GM19463 (cell line): Measurements from ENCODE around the gene THSD4.

Experiments
- ATAC-seq: cut with Tn5 transposase; IDR thresholded peaks from one replicate; pipeline ENCODE4 v1.9.1; 2021; ENCODE audit warnings: mild to moderate bottlenecking, moderate library complexity; ENCODE audit not compliant: unreplicated experiment

The THSD4 gene

DNA sequence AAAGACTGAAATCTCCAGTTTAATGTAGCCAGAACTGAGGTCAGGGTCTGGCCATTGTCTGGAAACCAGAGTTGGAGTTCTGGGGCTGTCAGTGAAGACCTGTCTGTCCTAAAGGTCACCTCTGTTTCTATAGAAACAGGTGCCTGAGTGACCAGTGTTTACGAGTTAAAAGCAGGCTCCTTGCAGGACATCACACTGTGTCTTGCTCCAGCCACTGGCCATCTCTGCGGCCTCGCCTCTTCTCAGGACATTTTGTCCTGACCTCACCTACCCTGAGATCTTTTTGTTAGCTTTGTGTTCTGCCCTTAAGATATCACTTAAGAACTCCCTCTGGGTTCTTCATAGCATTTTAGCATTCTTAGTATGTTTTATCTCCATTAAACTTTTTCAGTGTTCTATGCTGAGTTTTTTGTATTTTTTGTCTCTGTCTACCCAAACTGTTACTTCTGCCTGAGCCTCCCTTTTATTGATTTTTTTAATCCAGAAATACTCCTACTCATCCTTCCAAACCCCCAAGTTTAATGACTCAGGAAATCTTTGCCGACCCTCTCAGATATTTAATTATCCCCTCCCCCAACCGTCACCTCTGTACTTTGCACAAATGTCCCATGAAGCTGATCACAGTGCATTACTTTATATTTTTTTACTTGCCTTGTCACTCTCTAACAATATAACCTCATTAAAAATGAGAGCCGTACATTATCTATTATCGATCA, 223.7 kb downstream of the THSD4 start:
- ATAC-seq, result no peak

DNA sequence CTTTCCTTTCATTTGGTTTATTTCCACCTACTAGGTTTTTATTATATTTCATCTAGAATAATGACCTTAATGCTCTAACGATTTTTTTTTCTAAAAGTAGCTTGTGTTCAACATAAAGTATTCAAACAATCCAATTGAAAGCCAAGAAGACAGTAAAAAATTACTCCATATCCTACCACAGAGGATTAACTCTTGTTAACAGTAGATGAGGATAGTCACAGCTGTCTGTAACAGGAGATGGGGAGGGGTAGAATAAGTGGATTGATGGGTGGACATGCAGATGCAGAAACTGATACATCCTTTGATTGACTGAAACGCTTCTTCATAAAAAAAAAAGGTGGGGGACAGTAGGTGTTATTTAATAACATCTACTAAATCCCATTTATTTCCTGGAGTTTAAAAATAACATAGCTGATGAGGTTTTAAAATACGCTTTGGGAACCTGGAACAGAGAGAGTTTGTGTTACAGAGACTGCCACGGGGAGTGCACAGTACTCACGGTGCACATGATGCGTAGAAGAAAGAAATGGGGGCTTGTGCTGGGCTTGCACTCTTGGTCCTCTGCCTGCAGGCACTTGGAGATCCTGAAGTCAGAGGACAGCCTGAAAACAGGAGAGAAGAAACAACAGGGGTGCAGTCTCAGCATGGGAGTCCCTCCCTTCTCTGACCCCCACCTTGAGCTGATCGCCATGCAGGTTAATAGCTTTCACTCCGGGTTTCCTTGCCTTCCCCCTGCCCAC, 226.7 kb downstream of the THSD4 start:
- no peak for ATAC-seq

DNA sequence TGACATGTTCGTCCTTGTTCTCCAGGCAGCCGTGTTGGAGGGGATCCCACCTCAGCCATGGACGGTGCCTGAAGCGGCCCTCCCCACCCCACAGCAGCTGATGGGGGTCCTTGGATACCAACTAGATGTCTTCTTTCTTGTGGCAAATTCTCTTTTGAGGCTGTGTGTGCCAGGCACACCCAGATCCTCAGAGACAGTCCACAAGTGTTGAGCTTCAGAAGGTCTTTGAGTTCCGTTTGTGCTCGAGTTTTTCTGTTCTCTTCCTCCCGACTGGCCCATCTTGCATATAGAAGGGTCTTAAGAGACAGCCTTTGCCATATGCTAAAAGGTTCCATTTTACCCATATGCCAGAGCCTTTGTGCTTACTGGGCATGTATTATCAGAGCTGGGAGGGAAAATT, 227.4 kb downstream of the THSD4 start:
- no peak for ATAC-seq

DNA sequence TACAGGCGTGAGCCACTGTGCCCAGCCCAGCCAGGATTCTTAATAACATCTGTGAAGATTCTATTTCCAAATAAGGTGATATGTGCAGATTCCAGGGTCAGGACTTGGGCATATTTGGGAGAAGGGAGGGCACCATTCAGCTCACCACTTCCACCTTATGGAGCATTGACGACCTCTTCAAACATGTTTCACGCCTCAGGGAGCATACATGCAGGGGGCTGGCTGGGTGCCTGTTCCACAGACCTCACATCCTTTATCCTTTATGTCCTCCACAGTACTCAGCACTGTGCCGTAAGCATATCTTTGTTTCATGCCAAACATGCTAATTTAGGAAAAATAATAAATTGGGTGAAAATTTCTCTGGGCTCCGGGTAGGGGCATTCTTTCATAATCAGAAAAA, 229.0 kb downstream of the THSD4 start:
- ATAC-seq, result no peak

DNA sequence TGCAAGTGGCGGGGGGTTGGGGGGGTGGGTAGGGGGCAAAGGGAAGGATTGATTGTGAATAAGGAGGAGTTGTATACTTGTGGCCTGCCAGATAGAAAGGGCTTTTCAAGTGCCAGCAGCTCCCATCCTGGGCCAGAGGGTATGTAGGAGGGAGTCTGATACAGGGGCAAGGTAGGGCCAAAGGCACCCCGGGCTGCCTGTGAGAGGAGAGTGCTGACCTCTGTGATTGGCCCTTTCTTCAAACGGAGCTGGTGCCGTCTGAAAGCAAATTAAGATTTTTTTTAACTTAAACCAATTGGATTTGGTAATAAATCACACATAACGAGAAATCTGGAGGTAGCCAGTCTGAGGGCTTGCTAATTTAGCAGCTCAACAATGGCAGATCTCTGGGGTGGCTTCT, 229.9 kb downstream of the THSD4 start:
- no peak for ATAC-seq

DNA sequence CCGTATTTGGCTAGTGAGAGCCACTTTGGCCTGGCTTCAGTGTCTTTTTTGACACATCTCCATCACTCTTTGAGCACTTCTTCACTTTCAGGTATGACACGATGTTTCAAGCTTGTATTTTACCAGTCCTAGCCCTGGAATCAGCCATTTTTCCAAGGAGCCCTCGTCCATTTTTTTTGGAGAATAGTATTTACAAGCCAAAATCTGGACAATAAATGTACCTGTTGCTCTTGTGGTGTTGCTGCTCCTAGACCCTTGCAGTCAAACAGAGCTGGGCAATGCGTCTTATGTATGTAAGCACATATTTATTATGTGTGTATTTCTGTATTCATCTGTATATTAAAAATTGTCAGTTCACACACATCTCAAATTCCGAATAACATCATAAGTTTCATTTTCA, 231.2 kb downstream of the THSD4 start:
- ATAC-seq, result no peak

DNA sequence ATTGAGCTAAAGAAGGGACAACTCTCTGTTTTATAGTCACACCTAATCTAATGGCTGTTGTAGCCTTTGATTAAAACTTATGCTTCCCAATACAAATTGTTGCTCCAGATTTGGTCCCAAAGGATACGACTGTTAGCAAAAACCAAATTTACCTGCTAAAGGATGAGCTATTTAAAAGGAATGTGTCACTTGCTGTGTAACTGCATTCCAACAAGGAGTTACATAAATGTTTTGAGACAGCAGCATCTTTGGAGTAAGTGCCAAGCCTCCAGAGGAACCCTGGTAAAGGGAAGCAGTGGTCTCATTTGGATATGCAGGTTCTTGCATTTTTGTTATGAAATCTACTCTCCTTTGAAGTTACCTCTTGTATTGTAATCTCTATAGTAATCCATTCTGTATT, 233.3 kb downstream of the THSD4 start:
- no peak for ATAC-seq

DNA sequence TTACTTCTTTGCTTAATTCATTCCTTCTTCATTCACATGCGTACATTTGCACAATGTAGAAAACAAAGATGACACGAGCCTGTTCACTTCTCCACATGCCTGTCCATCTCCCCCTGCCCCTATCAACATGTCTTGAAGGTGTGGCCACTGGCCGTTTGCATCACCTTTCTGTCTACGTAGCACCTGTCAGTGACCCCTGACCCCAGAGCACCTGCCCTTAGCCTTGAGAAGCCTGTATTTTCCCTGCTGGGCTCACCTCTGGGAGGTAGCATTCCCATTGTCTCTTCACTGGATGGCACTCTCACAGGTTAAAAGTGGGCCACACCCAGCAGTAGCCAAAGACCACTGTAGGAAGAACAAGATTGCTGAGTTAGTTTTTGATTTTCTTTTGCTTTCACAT, 234.1 kb downstream of the THSD4 start:
- ATAC-seq, result no peak

DNA sequence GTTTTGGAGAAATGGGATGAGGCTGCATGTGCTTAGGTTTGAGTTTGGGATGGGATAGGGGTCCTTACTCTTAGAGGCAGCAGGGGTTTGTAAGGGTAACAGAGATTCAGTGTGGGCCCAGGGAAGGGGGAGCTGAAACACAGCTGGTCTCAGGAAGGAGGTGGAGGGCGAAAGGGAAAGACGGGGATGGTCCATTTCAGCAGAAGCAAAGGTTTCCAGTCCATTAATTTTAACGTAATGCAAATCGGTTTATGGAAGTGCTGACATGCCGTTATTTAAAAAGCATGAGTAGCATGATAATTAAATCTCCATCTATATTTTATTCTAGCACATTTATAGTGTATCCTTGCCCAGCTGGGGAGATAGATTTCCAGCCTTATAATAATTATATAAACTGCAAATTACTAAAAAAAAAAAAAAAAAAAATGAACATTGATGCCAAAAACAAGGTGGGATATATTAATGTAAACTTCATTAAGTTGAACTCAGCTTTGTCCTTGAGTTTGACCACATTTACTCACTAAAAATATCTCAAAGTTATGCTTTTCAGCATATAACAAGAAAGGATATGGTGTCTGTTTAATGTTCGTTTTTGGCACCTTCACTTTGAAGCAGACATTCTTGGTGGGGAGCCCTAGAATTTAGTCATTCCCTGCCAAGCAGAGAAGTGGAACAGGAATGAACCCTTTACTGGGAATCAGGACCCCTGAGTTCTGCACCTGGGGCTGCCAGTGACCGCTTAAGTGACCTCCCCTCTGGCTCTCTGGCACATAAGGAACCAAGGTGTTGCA, 234.7 kb downstream of the THSD4 start:
- ATAC-seq, result no peak

DNA sequence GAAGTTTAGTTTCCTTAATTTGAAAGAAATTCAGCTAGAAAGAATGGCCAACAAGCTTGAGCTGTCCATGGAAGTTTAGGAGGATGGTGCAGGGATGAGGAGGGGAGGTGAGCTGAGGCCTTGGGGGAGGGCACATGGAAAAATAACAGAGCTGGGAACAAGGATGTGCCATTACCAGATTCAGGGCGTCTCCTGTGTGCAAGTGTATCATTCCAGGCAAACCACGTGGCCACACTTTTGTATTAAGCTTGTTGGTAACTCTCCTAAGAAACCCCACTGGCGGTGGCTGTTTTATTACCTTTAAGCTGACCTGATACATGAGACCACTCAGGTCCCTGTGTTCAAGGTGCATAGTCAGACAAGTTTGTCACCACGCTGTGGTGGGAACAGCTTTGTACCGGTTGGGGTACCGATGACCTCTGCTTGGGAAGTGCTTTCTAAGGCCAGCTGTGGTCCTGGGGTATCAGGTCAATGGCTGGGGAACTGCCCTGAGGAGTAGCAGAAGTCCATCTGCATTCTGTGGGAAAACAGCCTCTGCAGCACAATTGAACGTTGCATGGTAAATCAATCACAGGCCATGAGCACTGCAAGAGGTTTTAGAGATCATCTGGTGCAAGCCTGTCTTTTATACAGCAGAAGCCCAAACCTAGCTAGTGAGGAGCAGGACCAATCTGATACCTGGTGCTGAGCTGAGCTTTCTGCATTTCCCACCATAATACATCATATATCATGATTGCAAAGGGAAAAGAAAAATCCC, 235.5 kb downstream of the THSD4 start:
- no peak for ATAC-seq

DNA sequence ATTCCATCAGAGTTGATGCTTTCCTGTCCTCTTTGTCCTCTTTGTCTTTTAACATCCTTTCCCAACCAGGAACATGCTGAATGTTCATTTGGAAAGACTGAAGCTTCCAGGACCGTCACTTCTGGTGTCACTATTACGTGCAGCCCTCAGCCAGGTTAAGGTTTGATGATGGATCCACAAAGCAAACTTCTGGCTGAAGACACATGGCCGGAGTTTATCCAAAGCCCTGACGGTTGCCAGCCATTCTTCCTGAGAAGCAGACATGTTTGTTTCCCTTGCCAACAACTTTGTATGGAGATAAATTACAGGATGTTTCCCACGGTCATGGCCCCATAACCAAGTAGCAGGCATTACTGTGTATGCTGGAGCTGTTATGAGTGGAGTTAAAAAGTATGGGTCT, 236.9 kb downstream of the THSD4 start:
- no peak for ATAC-seq

DNA sequence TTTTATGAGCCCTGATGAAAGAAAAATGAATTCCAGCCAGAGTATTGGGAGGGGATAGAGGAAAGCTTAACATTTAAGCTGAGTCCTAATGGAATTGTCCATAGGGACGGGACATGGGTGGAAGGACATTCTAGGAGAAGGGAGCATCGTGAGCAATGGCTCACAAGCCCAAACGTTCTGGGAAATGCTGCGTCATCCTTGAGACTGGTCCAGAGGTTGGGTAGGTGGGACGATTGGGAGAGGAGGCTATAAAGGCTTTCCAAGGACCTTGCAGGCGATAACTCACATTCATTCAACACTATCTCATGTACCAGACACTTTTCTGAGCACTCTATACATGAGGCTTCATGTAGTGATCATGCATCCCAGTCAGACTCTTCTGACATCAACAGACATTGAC, 237.5 kb downstream of the THSD4 start:
- no peak for ATAC-seq

DNA sequence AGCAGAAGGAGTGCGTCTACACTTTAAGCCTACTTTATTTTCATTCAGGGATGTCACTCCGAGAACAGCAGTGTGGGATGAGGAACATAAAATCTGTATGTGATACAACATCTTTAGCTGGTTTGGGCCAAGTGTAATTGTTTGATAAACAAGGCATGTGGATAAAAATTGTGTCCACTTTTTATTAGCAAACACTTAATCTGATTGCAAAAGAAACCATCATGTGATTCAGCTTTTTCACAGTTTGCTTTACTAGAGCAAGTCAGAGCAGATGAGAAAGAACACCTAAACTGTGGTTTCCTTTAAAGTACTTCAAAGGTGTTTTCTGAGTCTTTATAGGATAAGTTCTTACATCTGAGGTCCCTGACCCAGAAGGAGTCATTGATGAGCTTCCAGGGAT, 237.9 kb downstream of the THSD4 start:
- ATAC-seq, result no peak

DNA sequence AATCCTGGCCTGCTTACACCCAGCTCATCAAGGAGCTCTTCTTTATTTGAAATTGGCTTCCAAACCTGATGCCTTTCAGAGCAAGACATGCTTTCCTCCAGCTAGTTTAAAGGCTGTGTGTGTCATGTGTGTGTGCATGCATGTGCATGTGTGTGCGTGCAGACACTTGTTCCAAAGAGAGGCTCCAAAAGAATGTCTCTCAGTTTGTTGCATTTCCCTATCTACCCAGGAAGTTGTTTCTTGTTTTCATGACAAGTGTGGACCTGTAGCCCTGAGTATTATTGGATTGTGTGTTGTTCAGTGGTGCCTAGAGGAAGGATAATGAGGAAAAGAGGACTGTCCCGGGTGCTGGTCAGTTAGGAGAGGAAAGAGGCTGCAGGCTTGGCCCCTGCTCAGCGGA, 240.0 kb downstream of the THSD4 start:
- ATAC-seq, result no peak

DNA sequence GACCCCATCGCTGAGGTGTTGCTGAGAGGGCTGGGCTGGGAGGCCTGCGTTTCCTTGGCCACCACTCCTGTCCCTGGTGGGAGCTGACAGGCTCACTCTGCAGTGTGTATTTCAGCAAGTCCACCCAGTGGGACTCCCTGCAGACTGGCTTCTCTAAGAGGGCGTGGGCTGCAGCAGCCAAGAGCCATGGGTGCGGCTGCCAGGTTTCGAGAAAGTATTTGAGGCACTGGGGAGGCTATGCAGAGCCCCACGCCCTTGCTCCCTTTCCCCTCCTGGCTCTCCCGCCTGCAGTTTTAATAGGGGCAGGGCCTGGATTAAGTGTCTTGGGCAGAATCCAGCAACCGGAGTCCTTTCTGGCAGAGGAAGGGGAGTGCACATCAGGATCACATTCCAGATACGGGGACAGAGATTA, 242.1 kb downstream of the THSD4 start:
- ATAC-seq, result no peak

DNA sequence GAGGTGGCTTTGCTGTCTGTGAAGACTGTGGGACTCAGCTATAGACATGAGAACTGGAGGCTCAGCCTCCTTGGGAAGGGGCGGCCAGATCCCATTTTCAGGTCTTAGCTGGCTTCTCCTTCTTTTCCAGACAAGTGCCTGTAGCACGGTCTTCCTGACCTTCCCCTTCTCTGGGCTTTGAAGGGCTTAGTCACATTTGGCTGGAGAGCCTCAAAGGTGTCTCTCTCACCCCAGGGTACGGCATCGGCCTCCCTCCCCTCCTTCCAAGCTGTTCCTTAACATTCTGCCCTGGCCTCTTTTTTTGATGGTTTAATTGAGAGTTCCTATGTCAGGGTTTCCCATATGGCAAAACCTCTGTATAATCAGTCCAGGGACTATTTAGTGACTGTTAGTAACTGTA, 242.7 kb downstream of the THSD4 start:
- ATAC-seq, result no peak

DNA sequence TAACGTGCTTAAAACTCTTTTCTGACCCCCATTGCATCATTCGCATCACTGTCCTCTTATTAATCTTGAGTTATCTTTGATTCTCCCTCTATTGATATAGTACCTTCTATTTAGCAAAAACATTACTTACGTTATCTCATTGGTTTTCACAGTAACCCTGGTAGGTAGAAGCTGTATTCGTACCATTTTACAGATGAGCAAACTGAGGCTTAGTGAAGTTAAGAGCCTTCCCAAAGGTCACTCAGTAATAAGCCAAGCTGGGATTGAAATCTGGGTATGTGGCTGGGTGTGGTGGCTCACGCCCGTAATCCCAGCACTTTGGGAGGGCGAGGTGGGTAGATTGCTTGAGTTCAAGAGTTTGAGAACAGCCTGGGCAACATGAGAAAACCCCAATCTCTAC, 244.0 kb downstream of the THSD4 start:
- ATAC-seq, result no peak

DNA sequence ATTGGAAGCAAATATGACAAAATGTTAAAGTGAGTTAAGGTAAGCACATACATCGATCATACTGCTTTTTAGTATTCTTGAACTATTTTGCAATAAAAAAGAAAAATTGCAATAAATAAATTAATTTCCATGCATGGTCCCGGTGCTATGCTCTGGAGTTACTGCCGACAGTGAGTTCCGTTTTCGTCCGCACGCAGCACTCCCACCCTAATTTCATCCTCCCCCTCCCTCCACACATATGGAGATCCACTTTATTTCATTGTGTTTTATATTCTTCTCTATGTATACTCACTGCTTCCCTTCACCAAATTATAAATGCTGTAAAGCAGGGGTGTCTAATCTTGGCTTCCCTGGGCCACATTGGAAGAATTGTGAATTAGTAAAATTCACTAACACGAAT, 247.3 kb downstream of the THSD4 start:
- no peak for ATAC-seq

DNA sequence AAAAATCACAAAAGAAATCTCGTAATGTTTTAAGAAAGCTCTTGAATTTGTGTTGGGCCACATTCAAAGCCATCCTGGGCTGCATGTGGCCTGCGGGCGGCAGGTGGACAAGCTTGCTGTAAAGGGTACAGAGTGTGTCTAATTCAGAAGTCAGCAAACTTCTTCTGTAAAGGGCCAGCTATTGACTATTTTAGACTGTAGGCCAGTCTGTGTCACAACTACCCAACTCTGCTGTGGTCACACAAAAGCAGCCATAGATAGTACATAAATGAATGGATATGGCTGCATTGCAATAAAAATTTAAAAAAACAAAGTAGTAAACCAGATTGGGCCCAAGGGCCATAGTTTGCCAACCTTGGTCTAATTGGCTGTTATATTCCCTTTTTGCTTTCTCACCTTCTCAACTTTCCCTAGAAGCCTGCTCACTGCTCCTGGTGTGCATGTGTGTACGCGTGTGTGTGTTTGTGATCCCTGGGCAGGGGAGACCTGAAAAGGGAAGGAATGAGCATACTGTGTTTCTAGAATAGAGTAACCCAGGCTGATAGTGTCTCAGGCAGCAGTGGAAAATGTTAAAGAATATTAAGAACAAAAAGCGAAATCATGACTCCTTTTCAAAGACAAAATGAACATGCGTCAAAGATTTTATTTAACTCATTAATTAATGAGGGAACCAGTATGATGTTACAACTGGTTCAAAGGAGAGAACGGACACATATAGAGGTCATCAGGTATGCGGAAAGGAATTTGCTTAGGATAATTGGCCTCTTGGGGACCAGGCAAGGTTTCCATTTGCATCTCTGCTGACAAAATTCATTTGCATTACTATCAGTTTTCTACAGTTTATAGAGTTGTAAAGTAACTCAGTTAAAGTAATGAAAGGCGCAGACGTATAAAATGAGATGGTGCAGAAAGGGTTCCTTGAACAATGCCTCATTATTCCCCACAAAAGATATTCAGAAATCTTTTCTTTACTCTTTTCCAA, 248.0 kb downstream of the THSD4 start:
- no peak for ATAC-seq

DNA sequence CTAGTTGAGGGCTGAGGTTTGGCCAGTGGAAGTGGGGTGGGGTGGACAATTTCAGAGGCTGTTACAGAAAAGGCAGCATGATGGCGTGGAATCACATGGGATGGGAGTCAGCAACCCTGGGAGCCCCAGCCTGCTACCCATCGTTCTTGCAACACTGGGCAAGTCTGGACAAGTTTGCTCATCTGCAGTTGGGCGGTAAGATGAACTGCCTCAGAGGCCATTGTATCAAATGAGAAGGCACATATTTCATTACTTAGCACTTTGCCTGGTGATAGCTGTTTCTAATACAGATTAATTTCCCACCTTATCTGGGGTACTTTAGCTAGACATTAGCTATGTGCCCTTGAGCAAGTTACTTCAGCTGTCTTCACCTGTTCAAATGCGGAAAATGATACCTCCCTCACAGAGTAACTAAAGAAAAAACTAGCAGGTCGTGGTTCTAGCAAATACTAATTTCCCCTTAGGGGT, 248.9 kb downstream of the THSD4 start:
- ATAC-seq, result no peak
